K562 (cell line): ENCODE results near the gene RTBDN. TPM values are rescaled to one million over a fixed set of nuclear protein-coding genes. Genes with fewer than 3 reads are reported as not detected.

Experiments
- FOXP4 ChIP-seq: sonication (generic); formaldehyde crosslinking; IDR thresholded peaks from 2 replicates; pipeline ENCODE4 v1.8.0; 2022; ENCODE audit warnings: mild to moderate bottlenecking, missing genetic modification reagents, borderline replicate concordance
- MAFK ChIP-seq: IDR thresholded peaks from 2 replicates; pipeline ENCODE4 v1.6.1; 2011; ENCODE audit warnings: low read length, improper control_type of control experiment
- MTA1 ChIP-seq: fragments of 450-650 bp; IDR thresholded peaks from 2 replicates; pipeline ENCODE4 v1.6.1; 2017; ENCODE audit warnings: borderline replicate concordance
- NCOA4 ChIP-seq: fragments of 450-650 bp; IDR thresholded peaks from 2 replicates; pipeline ENCODE4 v1.6.1; 2018; ENCODE audit warnings: mild to moderate bottlenecking; ENCODE audit not compliant: partially characterized antibody
- NFRKB ChIP-seq: fragments of 450-650 bp; IDR thresholded peaks from 2 replicates; pipeline ENCODE4 v1.6.1; 2016; ENCODE audit warnings: low read depth
- POLR2AphosphoS5 ChIP-seq: IDR thresholded peaks from 2 replicates; pipeline ENCODE4 v1.6.1; 2011; ENCODE audit warnings: mild to moderate bottlenecking, low read depth, low read length, moderate library complexity; ENCODE audit not compliant: control insufficient read depth, insufficient read depth
- RHOXF2B ChIP-seq: fragments of 250-450 bp; sonication (Bioruptor Pico); conservative IDR thresholded peaks from 2 replicates; pipeline ENCODE4 v1.5.1; 2021
- ZNF740 ChIP-seq, 3 experiments: fragments of 200-800 bp in 1 of 3; sonication (Bioruptor generic) in 1 of 3; sonication (generic) in 1 of 3; formaldehyde crosslinking in 1 of 3; IDR thresholded peaks; 2 replicates each; pipeline versions ENCODE4 v1.6.1 to v1.8.0; 2016 to 2022; ENCODE audit warnings: mild to moderate bottlenecking in 2 of 3, missing compliant biosample characterization in 2 of 3, missing genetic modification characterization in 2 of 3, missing genetic modification reagents in 1 of 3
- polyA plus RNA-seq, 8 experiments: library from polyadenylated mRNA; depleted of rRNA in 4 of 8; stranded (reverse) in 5 of 8; unstranded in 3 of 8; fragments of >200 nt; fragmentation: Nextera tagmentation in 2 of 8; fragmentation: Illumina TruSeq in 1 of 8; extraction: Ambion mirVana in 2 of 8; extraction: Trizol in 1 of 8; gene quantifications; 2 replicates each; pipeline versions ENCODE4 v1.2.1 to v1.2.3, GENCODE V29; 2011 to 2014; ENCODE audit warnings: inconsistent platforms in 1 of 8, missing spikeins in 1 of 8
- total RNA-seq, 7 experiments: library from RNA; depleted of rRNA in 6 of 7; stranded (reverse); fragments of >200 nt in 6 of 7; fragmentation: Illumina TruSeq in 2 of 7; extraction: Trizol in 2 of 7; gene quantifications; 2 replicates each; pipeline versions ENCODE4 v1.2.1 to v1.2.3, GENCODE V29; 2011 to 2021; ENCODE audit warnings: low replicate concordance in 1 of 7
- TF ChIP-seq, protein P1 (sequence below): fragments of 250-450 bp; sonication (Bioruptor Pico); IDR thresholded peaks from 2 replicates; pipeline ENCODE4 v1.5.0; 2021
- TF ChIP-seq, protein P2 (sequence below): sonication (generic); formaldehyde crosslinking; IDR thresholded peaks from 2 replicates; pipeline ENCODE4 v1.8.0; 2022; ENCODE audit warnings: mild to moderate bottlenecking, missing genetic modification reagents
- TF ChIP-seq, protein P3 (sequence below), 2 experiments: fragments of 450-650 bp in 1 of 2; IDR thresholded peaks; 2 replicates each; pipeline ENCODE4 v1.6.1; 2011 to 2017; ENCODE audit warnings: low read depth in 2 of 2, antibody characterized with exemption in 1 of 2, borderline replicate concordance in 1 of 2, low read length in 1 of 2, mild to moderate bottlenecking in 1 of 2, mixed read lengths in 1 of 2; ENCODE audit not compliant: control insufficient read depth in 1 of 2

The RTBDN gene
- total and polyA plus RNA-seq, 9 of the 15 experiments (the other 6 are each of a cell fraction or from before 2014, with no cell fraction given) = 0.20 to 2.3 (median 0.72) TPM; not detected in 1

DNA sequence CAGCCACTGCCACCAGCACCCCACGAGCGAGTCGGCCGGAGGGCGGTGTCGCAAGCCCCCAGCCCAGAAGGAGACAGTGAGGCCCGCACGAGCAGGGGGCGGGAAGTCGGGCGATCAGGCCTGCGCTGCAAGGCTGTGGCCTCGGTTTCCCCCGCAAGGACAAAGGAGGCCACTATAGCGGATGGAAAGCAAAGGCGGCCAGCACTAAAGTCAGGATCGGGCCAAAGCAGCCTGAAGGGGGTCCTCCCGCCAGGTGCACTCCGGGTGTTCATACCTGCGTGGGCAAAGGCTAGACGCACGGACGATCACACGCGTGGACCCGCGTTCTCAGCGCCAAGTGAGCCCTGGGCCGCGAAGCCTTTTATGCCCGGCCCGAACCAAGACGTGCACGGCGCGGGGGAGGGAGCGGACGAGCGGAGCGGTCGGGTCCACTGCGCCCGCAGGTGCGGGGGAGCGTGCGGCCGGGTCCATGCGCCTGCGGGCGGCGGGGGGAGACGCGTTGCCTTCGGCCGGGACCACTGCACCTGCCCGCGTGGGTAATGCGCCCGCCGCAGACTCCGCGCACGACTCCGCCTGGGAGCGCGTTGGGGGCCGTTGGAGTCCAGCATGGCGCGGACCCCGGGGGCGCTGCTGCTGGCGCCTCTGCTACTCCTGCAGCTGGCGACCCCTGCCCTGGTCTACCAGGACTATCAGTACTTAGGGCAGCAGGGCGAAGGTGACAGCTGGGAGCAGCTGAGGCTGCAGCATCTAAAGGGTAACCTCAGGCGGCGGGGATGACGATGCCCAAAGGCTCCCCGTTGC lies 32.7 kb downstream of the RTBDN start, which contains the start of the genes PRDX2 and THSD8 (continued):
- TF ChIP-seq, protein P1, sequence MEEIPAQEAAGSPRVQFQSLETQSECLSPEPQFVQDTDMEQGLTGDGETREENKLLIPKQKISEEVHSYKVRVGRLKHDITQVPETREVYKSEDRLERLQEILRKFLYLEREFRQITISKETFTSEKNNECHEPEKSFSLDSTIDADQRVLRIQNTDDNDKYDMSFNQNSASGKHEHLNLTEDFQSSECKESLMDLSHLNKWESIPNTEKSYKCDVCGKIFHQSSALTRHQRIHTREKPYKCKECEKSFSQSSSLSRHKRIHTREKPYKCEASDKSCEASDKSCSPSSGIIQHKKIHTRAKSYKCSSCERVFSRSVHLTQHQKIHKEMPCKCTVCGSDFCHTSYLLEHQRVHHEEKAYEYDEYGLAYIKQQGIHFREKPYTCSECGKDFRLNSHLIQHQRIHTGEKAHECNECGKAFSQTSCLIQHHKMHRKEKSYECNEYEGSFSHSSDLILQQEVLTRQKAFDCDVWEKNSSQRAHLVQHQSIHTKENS (CRISPR knock-in tag) = no peak
- 0 out of 2 replicates have a peak, but pooled peaks have one; percentile 14 for TF ChIP-seq MTA1
- TF ChIP-seq NCOA4 = no peak
- TF ChIP-seq, protein P2, sequence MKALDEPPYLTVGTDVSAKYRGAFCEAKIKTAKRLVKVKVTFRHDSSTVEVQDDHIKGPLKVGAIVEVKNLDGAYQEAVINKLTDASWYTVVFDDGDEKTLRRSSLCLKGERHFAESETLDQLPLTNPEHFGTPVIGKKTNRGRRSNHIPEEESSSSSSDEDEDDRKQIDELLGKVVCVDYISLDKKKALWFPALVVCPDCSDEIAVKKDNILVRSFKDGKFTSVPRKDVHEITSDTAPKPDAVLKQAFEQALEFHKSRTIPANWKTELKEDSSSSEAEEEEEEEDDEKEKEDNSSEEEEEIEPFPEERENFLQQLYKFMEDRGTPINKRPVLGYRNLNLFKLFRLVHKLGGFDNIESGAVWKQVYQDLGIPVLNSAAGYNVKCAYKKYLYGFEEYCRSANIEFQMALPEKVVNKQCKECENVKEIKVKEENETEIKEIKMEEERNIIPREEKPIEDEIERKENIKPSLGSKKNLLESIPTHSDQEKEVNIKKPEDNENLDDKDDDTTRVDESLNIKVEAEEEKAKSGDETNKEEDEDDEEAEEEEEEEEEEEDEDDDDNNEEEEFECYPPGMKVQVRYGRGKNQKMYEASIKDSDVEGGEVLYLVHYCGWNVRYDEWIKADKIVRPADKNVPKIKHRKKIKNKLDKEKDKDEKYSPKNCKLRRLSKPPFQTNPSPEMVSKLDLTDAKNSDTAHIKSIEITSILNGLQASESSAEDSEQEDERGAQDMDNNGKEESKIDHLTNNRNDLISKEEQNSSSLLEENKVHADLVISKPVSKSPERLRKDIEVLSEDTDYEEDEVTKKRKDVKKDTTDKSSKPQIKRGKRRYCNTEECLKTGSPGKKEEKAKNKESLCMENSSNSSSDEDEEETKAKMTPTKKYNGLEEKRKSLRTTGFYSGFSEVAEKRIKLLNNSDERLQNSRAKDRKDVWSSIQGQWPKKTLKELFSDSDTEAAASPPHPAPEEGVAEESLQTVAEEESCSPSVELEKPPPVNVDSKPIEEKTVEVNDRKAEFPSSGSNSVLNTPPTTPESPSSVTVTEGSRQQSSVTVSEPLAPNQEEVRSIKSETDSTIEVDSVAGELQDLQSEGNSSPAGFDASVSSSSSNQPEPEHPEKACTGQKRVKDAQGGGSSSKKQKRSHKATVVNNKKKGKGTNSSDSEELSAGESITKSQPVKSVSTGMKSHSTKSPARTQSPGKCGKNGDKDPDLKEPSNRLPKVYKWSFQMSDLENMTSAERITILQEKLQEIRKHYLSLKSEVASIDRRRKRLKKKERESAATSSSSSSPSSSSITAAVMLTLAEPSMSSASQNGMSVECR (CRISPR knock-in tag) = peak; percentile 45; the same call in 1 of the 2 replicates
- TF ChIP-seq FOXP4 = peak; percentile 63; the same call in 1 of the 2 replicates
- TF ChIP-seq, protein P3, sequence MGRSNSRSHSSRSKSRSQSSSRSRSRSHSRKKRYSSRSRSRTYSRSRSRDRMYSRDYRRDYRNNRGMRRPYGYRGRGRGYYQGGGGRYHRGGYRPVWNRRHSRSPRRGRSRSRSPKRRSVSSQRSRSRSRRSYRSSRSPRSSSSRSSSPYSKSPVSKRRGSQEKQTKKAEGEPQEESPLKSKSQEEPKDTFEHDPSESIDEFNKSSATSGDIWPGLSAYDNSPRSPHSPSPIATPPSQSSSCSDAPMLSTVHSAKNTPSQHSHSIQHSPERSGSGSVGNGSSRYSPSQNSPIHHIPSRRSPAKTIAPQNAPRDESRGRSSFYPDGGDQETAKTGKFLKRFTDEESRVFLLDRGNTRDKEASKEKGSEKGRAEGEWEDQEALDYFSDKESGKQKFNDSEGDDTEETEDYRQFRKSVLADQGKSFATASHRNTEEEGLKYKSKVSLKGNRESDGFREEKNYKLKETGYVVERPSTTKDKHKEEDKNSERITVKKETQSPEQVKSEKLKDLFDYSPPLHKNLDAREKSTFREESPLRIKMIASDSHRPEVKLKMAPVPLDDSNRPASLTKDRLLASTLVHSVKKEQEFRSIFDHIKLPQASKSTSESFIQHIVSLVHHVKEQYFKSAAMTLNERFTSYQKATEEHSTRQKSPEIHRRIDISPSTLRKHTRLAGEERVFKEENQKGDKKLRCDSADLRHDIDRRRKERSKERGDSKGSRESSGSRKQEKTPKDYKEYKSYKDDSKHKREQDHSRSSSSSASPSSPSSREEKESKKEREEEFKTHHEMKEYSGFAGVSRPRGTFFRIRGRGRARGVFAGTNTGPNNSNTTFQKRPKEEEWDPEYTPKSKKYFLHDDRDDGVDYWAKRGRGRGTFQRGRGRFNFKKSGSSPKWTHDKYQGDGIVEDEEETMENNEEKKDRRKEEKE (IDR thresholded peaks at IDR 0.05; ENCODE audit: borderline replicate concordance in 1 of 2, control insufficient read depth in 1 of 2, low read depth in 2 of 2, low read length in 1 of 2) = peak; percentile 50 to 89; a peak in 2 of 4 replicates
- TF ChIP-seq ZNF740 (CRISPR knock-in tag; IDR thresholded peaks at IDR 0.05) = peak; percentile 34; the same call in 1 of the 2 replicates
- no peak for TF ChIP-seq ZNF740 (tag; IDR thresholded peaks at IDR 0.05)
- TF ChIP-seq POLR2AphosphoS5 = peak; percentile 90
- no peak for TF ChIP-seq RHOXF2B
- TF ChIP-seq MAFK = no peak
- TF ChIP-seq NFRKB = no peak; the same call in 1 of the 2 replicates
